Measurements from ENCODE around the gene TSGA10IP. TPM values are rescaled to one million over a fixed set of nuclear protein-coding genes. Genes with fewer than 3 reads are reported as not detected.

The TSGA10IP gene
- total and polyA plus RNA-seq, 5 donors from 2014 or later: not detected

DNA sequence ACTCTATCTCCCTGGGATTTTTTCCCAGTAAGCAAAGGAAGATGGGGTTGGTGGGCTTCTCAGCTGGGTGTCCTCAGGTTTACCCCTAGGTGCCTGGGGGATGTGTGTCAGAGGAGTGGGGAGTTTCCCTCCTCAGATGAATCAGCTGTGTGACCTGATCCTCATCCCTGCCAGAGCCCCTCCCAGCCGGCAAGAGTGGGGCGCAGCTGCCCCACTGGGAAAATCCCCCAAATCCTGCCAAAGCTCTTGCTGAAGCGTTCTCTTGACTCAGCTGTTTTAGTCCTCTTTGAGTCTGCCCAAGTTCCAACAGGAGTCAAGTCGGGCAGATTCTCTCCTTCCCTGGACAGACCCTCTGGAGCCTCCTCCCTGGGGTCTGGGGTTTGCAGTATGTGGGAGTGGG lies 32.4 kb upstream of the TSGA10IP start:
- Histone ChIP-seq H3K4me3 (ENCODE audit: low read depth, low read length) (no peak overlapping the region), H3K27me3 (ENCODE audit: control insufficient read depth, insufficient read depth, low read length) (peaks cover under 1% of the 10 kb centered on the region), H3K27ac (ENCODE audit: insufficient read depth, low read length, poor library complexity, severe bottlenecking) (no peak overlapping the region), H3K36me3 (ENCODE audit: control insufficient read depth, insufficient read depth, low read length) (no peaks in the 10 kb centered on the region), H3K4me1 (ENCODE audit: control insufficient read depth, insufficient read depth, low read length, poor library complexity, severe bottlenecking) (peaks cover 23% of the 10 kb centered on the region), H3K9me3 (ENCODE audit: control insufficient read depth in 2 of 2, low read length in 2 of 2) (no peaks in the 10 kb centered on the region)
- peaks cover 12% of the 10 kb centered on the region for H3K27me3 Mint-ChIP-seq
- ATAC-seq (ENCODE audit: low read depth in 2 of 2) (no peak), DNase-seq (no peak)
- peaks cover 0 to 35% (median 19%) of the 10 kb centered on the region in 4 donors for H3K4me1 Mint-ChIP-seq
- no peak overlapping the region for H3K4me3 Mint-ChIP-seq
- H3K36me3 Mint-ChIP-seq: no peaks in the 10 kb centered on the region
- no peaks in the 10 kb centered on the region for H3K9me3 Mint-ChIP-seq
- H3K27ac Mint-ChIP-seq: peak overlapping the region in 1 of 3 donors; percentile 71

DNA sequence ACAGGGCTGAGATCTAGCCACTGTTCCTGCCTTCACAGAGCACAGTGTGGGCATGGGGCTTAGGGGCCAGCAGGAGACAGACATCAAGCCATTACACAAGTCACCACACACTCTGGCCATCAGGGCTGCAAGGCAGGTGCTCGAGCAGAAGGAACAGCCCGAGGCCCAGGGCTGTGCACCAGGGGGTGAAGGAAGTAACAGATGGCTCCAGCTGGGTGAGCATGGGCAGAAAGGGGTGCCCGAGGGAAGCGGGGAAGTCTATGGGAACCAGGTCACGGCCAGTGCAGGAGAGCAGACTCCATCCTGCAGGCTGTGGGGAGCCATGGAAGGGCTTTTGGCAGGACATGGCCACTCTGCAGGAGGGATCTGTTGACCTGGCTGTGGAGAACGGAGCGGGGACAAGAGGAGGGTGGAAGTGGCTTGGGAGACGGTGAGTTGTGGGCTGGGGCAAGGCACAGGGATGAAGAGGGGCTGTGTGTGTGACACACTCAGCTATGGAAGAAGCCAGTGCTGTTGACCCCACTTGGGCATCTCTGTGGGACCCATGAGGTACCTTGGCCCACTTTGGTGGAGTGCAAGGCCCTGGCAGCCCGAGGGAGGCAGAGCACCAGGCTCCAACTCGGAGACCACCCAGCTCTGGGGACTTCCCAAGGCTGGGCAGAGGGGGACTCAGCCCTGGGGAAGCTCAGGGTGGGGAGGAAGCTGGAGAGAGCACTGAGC lies 30.0 kb upstream of the TSGA10IP start:
- H3K27me3 ChIP-seq (ENCODE audit: control insufficient read depth, insufficient read depth, low read length): no peaks in the 10 kb centered on the region
- DNase-seq (no peak), ATAC-seq (ENCODE audit: low read depth in 2 of 2) (no peak)
- peaks cover 35% of the 10 kb centered on the region for H3K4me1 ChIP-seq (ENCODE audit: control insufficient read depth, insufficient read depth, low read length, poor library complexity, severe bottlenecking)
- peaks cover 7% of the 10 kb centered on the region for H3K27me3 Mint-ChIP-seq
- H3K27ac Mint-ChIP-seq: peak overlapping the region in 2 of 3 donors; percentile 62 to 77
- H3K9me3 Mint-ChIP-seq: no peaks in the 10 kb centered on the region
- H3K4me3 ChIP-seq (ENCODE audit: low read depth, low read length): no peak overlapping the region
- no peaks in the 10 kb centered on the region for H3K36me3 Mint-ChIP-seq
- no peak overlapping the region for H3K27ac ChIP-seq (ENCODE audit: insufficient read depth, low read length, poor library complexity, severe bottlenecking)
- no peaks in the 10 kb centered on the region for H3K36me3 ChIP-seq (ENCODE audit: control insufficient read depth, insufficient read depth, low read length)
- peak overlapping the region in 2 of 4 donors; percentile 73 to 83 for H3K4me3 Mint-ChIP-seq
- H3K4me1 Mint-ChIP-seq: peaks cover 0 to 38% (median 18%) of the 10 kb centered on the region in 4 donors
- no peaks in the 10 kb centered on the region for H3K9me3 ChIP-seq (ENCODE audit: control insufficient read depth in 2 of 2, low read length in 2 of 2)

DNA sequence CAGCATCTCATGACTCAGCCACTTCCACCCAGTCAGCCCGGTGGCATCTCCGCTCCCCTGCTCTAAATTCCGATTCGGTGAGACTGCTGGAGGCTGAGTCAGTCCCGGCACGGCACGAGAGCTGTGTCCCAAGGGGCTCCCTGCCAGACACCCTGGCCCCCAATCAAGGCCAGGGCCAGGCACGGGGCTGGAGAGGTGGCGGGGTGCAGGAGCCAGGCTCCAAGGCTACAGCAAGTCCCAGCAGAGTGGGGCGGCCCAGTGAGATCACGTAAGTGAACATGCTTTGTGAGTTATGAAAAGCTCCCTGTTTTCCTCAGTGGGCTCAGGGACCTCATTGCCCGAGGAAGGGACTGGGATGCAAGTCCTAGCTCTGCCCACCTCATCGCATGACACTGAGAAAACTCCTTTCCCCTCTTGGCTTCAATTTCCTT lies 29.4 kb upstream of the TSGA10IP start:
- H3K4me3 Mint-ChIP-seq: peak overlapping the region in 1 of 4 donors; percentile 88

DNA sequence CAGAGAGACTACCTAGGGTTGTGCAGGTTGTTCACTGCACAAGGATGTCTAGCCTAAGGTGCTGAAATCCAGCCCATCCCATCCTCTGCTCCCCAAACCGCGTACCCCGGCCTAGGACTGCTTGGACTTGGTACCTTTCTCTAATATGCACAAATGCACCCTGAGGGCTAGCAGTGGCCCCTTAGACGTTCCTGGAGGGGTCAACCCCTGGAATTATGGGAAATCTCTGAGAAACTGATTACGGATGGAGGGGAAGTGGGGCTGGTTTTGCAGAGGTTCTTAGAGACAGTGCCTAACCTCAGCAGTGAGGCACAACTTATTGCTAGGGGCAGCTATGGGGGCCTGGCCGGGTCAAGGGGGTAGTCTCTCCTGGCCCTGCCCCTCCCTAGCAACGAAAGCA lies 28.9 kb upstream of the TSGA10IP start:
- H3K4me3 ChIP-seq (ENCODE audit: low read depth, low read length): no peak overlapping the region
- no peak for DNase-seq
- Mint-ChIP-seq H3K4me1 (peaks cover 0 to 43% (median 18%) of the 10 kb centered on the region in 4 donors), H3K36me3 (no peaks in the 10 kb centered on the region), H3K9me3 (no peaks in the 10 kb centered on the region), H3K27ac (peak overlapping the region in 2 of 3 donors; percentile 31 to 32), H3K4me3 (peak overlapping the region; percentile 88 to 93 (median 90)), H3K27me3 (peaks cover 6% of the 10 kb centered on the region)
- H3K9me3 ChIP-seq (ENCODE audit: control insufficient read depth in 2 of 2, low read length in 2 of 2): no peaks in the 10 kb centered on the region
- H3K27me3 ChIP-seq (ENCODE audit: control insufficient read depth, insufficient read depth, low read length): no peaks in the 10 kb centered on the region
- ATAC-seq (ENCODE audit: low read depth in 2 of 2): no peak
- no peaks in the 10 kb centered on the region for H3K36me3 ChIP-seq (ENCODE audit: control insufficient read depth, insufficient read depth, low read length)
- no peak overlapping the region for H3K27ac ChIP-seq (ENCODE audit: insufficient read depth, low read length, poor library complexity, severe bottlenecking)
- peaks cover 46% of the 10 kb centered on the region for H3K4me1 ChIP-seq (ENCODE audit: control insufficient read depth, insufficient read depth, low read length, poor library complexity, severe bottlenecking)

More for the DNA sequence above, 29.4 kb upstream of the TSGA10IP start:
- Mint-ChIP-seq H3K9me3 (no peaks in the 10 kb centered on the region), H3K36me3 (no peaks in the 10 kb centered on the region), H3K27me3 (peaks cover 7% of the 10 kb centered on the region), H3K27ac (no peak overlapping the region), H3K4me1 (peaks cover 0 to 43% (median 18%) of the 10 kb centered on the region in 4 donors)
- Histone ChIP-seq H3K4me3 (ENCODE audit: low read depth, low read length) (no peak overlapping the region), H3K27me3 (ENCODE audit: control insufficient read depth, insufficient read depth, low read length) (no peaks in the 10 kb centered on the region), H3K36me3 (ENCODE audit: control insufficient read depth, insufficient read depth, low read length) (no peaks in the 10 kb centered on the region), H3K27ac (ENCODE audit: insufficient read depth, low read length, poor library complexity, severe bottlenecking) (no peak overlapping the region), H3K9me3 (ENCODE audit: control insufficient read depth in 2 of 2, low read length in 2 of 2) (no peaks in the 10 kb centered on the region), H3K4me1 (ENCODE audit: control insufficient read depth, insufficient read depth, low read length, poor library complexity, severe bottlenecking) (peaks cover 41% of the 10 kb centered on the region)
- ATAC-seq (ENCODE audit: low read depth in 2 of 2): no peak
- no peak for DNase-seq

DNA sequence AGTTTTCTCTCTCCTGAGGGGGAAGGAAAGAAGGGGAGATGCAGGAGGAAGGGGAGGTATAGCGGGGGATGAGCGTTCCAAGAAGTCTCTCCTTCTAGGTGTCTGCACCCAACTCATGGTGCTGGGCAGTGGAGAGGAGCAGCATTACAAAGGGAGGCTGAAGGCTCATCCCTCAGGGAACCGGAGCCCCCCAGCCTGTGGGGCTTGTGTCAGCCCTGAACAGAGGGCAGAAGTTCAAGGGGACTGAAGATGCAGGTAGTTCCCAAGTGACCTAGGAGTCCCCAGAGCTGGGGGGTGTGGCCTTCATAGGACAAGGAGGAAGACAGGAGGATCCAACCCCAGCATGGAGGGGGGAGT lies 28.2 kb upstream of the TSGA10IP start:
- peak overlapping the region in 2 of 3 donors; percentile 69 to 89 for H3K27ac Mint-ChIP-seq
- peaks cover 46% of the 10 kb centered on the region for H3K4me1 ChIP-seq (ENCODE audit: control insufficient read depth, insufficient read depth, low read length, poor library complexity, severe bottlenecking)
- peaks cover 2% of the 10 kb centered on the region for H3K36me3 ChIP-seq (ENCODE audit: control insufficient read depth, insufficient read depth, low read length)
- no peaks in the 10 kb centered on the region for H3K27me3 ChIP-seq (ENCODE audit: control insufficient read depth, insufficient read depth, low read length)
- no peak for DNase-seq
- H3K4me1 Mint-ChIP-seq: peaks cover 0 to 44% (median 20%) of the 10 kb centered on the region in 4 donors
- no peak overlapping the region for H3K4me3 ChIP-seq (ENCODE audit: low read depth, low read length)
- no peaks in the 10 kb centered on the region for H3K9me3 Mint-ChIP-seq
- peak overlapping the region; percentile 88 to 93 (median 90) for H3K4me3 Mint-ChIP-seq
- ATAC-seq (ENCODE audit: low read depth in 2 of 2): no peak
- H3K36me3 Mint-ChIP-seq: peaks cover 1% of the 10 kb centered on the region
- no peaks in the 10 kb centered on the region for H3K9me3 ChIP-seq (ENCODE audit: control insufficient read depth in 2 of 2, low read length in 2 of 2)
- H3K27ac ChIP-seq (ENCODE audit: insufficient read depth, low read length, poor library complexity, severe bottlenecking): no peak overlapping the region
- H3K27me3 Mint-ChIP-seq: no peaks in the 10 kb centered on the region

DNA sequence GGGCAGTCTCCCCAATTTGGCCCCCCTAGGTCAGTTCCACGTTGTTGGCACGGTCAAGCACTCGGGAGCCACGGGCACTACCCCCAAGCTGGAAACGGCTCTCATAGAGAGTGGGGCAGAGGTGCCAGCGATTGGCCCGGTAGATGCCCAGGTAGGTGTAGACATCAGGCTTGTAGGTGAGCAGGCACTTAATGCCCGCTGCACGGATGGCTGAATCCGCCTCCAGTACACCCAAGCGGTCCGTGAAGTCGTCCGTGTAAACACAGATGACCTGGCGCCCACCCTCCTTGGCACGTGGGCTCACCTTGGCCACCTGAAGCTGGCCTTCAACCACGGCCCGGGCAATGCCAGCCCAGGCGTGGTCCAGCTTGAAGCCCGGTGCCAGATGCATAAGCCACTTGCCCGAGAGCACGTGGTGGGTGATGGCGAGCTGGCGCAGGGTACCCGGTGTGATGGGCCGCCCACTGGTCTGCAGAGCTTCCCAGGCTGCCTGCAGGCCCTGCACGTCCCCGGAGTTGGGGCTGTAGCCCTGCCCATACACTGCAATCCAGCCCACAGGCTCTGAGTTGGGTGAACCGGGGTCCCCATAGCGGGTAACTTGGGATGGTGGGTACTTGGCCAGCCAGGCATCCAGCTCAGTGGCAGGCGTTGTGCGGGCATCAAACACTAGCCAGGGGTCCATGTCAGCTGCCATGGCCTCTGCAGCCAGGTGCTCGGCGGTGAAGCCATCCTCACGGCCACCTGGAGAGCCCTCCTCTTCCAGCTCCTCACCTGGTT lies 27.7 kb upstream of the TSGA10IP start:
- Histone ChIP-seq H3K4me1 (ENCODE audit: control insufficient read depth, insufficient read depth, low read length, poor library complexity, severe bottlenecking) (peaks cover 46% of the 10 kb centered on the region), H3K27ac (ENCODE audit: insufficient read depth, low read length, poor library complexity, severe bottlenecking) (peak overlapping the region; percentile 78)

DNA sequence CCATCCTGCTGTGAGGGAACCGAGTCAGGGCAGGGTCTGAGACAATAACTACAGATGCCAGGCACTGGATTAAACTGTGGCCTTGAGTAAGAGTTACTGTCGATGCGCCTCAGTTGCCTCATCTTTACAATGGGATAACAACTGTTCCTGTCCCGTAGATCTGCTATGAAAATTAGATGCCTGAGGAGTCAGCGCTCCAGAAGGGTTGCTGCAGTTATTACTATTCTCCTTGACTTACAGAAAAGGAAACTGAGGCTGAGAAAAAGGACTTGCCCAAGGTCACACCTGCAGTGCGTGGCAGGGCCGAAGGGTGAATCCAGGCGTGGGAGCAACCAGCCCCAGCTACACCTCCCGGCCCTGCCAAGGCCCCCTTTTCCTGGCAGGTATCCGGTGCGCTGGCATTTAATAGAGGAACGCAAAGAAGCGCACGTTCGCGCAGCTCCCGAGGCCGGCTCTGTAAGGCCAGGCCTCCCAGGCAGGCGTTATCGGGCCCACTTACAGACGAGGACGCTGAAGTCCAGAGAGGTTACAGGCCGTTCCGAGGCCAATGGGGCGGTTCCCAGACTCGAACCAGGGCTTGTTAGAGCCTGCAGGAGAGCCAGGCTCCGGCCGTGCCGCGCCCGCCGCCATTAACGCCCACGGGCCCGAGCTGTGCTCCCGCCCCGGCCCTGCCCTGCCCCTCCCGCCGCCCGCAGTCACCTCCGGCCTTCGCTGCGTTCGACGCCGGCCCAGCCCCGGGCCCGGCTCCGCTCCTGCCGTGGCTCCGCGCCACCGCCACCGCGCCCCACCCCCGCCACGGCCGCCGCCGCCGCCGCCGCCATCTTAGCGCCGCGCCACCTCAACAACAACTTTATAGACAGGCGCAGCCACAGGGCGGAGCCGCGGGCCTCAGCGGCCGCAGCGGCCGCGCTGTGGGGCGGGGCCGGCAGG lies 26.8 kb upstream of the TSGA10IP start, which contains the start of gene C11orf68:
TSS of gene C11orf68 (minus strand) at position 852 of the 930 bp plus-strand sequence. CDS start at position 821, 31 bp downstream.
- H3K27ac ChIP-seq (ENCODE audit: insufficient read depth, low read length, poor library complexity, severe bottlenecking): peak within 1 kb of the TSS; percentile 81
- Mint-ChIP-seq H3K27me3 (no peaks in the 10 kb centered on the region), H3K27ac (peak within 1 kb of the TSS; percentile 86 to 97 (median 92)), H3K4me3 (peak within 1 kb of the TSS; percentile 90 to 98 (median 94)), H3K9me3 (no peaks in the 10 kb centered on the region), H3K36me3 (peaks cover 15% of the 10 kb centered on the region), H3K4me1 (peaks cover 0 to 57% (median 25%) of the 10 kb centered on the region in 4 donors)
- peaks cover 46% of the 10 kb centered on the region for H3K4me1 ChIP-seq (ENCODE audit: control insufficient read depth, insufficient read depth, low read length, poor library complexity, severe bottlenecking)
- H3K36me3 ChIP-seq (ENCODE audit: control insufficient read depth, insufficient read depth, low read length): peaks cover 13% of the 10 kb centered on the region
- no peaks in the 10 kb centered on the region for H3K9me3 ChIP-seq (ENCODE audit: control insufficient read depth in 2 of 2, low read length in 2 of 2)
- ATAC-seq (ENCODE audit: low read depth in 2 of 2) (peak; percentile 75 to 77), DNase-seq (peak in 1 of 3 donors; percentile 52)
- H3K4me3 ChIP-seq (ENCODE audit: low read depth, low read length): peak within 1 kb of the TSS; percentile 85
- H3K27me3 ChIP-seq (ENCODE audit: control insufficient read depth, insufficient read depth, low read length): no peaks in the 10 kb centered on the region

More for the DNA sequence above, 27.7 kb upstream of the TSGA10IP start:
- H3K36me3 Mint-ChIP-seq: peaks cover 7% of the 10 kb centered on the region
- no peaks in the 10 kb centered on the region for H3K9me3 Mint-ChIP-seq
- Histone ChIP-seq H3K36me3 (ENCODE audit: control insufficient read depth, insufficient read depth, low read length) (peaks cover 8% of the 10 kb centered on the region), H3K9me3 (ENCODE audit: control insufficient read depth in 2 of 2, low read length in 2 of 2) (no peaks in the 10 kb centered on the region), H3K4me3 (ENCODE audit: low read depth, low read length) (peak overlapping the region; percentile 85), H3K27me3 (ENCODE audit: control insufficient read depth, insufficient read depth, low read length) (no peaks in the 10 kb centered on the region)
- peaks cover 0 to 50% (median 23%) of the 10 kb centered on the region in 4 donors for H3K4me1 Mint-ChIP-seq
- H3K4me3 Mint-ChIP-seq: peak overlapping the region; percentile 89 to 98 (median 92)
- no peak for ATAC-seq (ENCODE audit: low read depth in 2 of 2)
- peak overlapping the region in 2 of 3 donors; percentile 84 to 90 for H3K27ac Mint-ChIP-seq
- no peak for DNase-seq
- no peaks in the 10 kb centered on the region for H3K27me3 Mint-ChIP-seq

Data from CD4-positive, CD25-positive, alpha-beta regulatory T cell (primary cell).